H9 (cell line): ENCODE results near the gene CD9. TPM values are rescaled to one million over a fixed set of nuclear protein-coding genes. Genes with fewer than 3 reads are reported as not detected.

ENCODE experiments used
- DNase-seq: peaks from one replicate; pipeline ENCODE4 v3.0.0-alpha.2; 2017
- H2AFZ ChIP-seq: one replicate; pipeline ENCODE4 v1.6.1; 2013; ENCODE audit warnings: mild to moderate bottlenecking, low read length, control low read depth, moderate library complexity
- H2AK5ac ChIP-seq: 2 replicates; pipeline ENCODE4 v1.6.1; 2013; ENCODE audit warnings: low read length, control low read depth, mixed read lengths; ENCODE audit not compliant: insufficient read length
- H2BK120ac ChIP-seq: one replicate; pipeline ENCODE4 v1.6.1; 2013; ENCODE audit warnings: low read depth, mild to moderate bottlenecking, low read length, control low read depth, inconsistent platforms; ENCODE audit not compliant: poor library complexity, severe bottlenecking
- H2BK12ac ChIP-seq: 2 replicates; pipeline ENCODE4 v1.6.1; 2013; ENCODE audit warnings: low read length, control low read depth, mixed read lengths, low read depth; ENCODE audit not compliant: insufficient read length
- H2BK15ac ChIP-seq: 2 replicates; pipeline ENCODE4 v1.6.1; 2013; ENCODE audit warnings: low read depth, low read length, control low read depth
- H2BK20ac ChIP-seq: one replicate; pipeline ENCODE4 v1.6.1; 2013; ENCODE audit warnings: low read depth, mild to moderate bottlenecking, low read length, control low read depth, inconsistent platforms; ENCODE audit not compliant: poor library complexity, severe bottlenecking
- H2BK5ac ChIP-seq: 2 replicates; pipeline ENCODE4 v1.6.1; 2013; ENCODE audit warnings: low read length, control low read depth, mixed read lengths; ENCODE audit not compliant: insufficient read length
- H3K14ac ChIP-seq: 2 replicates; pipeline ENCODE4 v1.6.1; 2013; ENCODE audit warnings: low read length, control low read depth; ENCODE audit not compliant: insufficient read depth
- H3K18ac ChIP-seq: 2 replicates; pipeline ENCODE4 v1.6.1; 2013; ENCODE audit warnings: low read depth, mild to moderate bottlenecking, mixed read lengths, low read length, control low read depth; ENCODE audit not compliant: insufficient read length
- H3K23ac ChIP-seq: 2 replicates; pipeline ENCODE4 v1.6.1; 2013; ENCODE audit warnings: low read length, control low read depth, mixed read lengths, low read depth; ENCODE audit not compliant: insufficient read length
- H3K23me2 ChIP-seq: 2 replicates; pipeline ENCODE4 v1.6.1; 2013; ENCODE audit warnings: low read depth, mild to moderate bottlenecking, mixed read lengths, low read length, control low read depth; ENCODE audit not compliant: insufficient read length, poor library complexity, severe bottlenecking
- H3K27ac ChIP-seq: 2 replicates; pipeline ENCODE4 v1.5.1; 2013; ENCODE audit warnings: low read length, control low read depth, mixed read lengths, low read depth; ENCODE audit not compliant: insufficient read length
- H3K27me3 ChIP-seq: 2 replicates; pipeline ENCODE4 v1.6.1; 2013; ENCODE audit warnings: low read length, control low read depth, inconsistent platforms; ENCODE audit not compliant: insufficient read depth
- H3K4ac ChIP-seq: 2 replicates; pipeline ENCODE4 v1.6.1; 2013; ENCODE audit warnings: low read depth, mild to moderate bottlenecking, control low read depth, inconsistent platforms, low read length, moderate library complexity
- H3K4me1 ChIP-seq: 2 replicates; pipeline ENCODE4 v1.6.1; 2013; ENCODE audit warnings: low read length, control low read depth, inconsistent platforms; ENCODE audit not compliant: insufficient read depth
- H3K4me2 ChIP-seq: 2 replicates; pipeline ENCODE4 v1.6.1; 2013; ENCODE audit warnings: low read length, control low read depth, mixed read lengths; ENCODE audit not compliant: insufficient read length, insufficient read depth
- H3K56ac ChIP-seq: 2 replicates; pipeline ENCODE4 v1.6.1; 2013; ENCODE audit warnings: low read depth, mild to moderate bottlenecking, mixed read lengths, low read length, control low read depth; ENCODE audit not compliant: insufficient read length
- H3K79me1 ChIP-seq: 2 replicates; pipeline ENCODE4 v1.6.1; 2013; ENCODE audit warnings: low read depth, mild to moderate bottlenecking, moderate library complexity, low read length, control low read depth, inconsistent platforms; ENCODE audit not compliant: insufficient read depth, poor library complexity, severe bottlenecking
- H3K79me2 ChIP-seq: 2 replicates; pipeline ENCODE4 v1.6.1; 2013; ENCODE audit warnings: low read length, control low read depth, inconsistent platforms; ENCODE audit not compliant: insufficient read depth
- H3K9ac ChIP-seq: 2 replicates; pipeline ENCODE4 v1.6.1; 2013; ENCODE audit warnings: low read length, control low read depth, mixed read lengths; ENCODE audit not compliant: insufficient read length; ENCODE audit errors: extremely low read depth
- H3K9me3 ChIP-seq: one replicate; pipeline ENCODE4 v1.6.1; 2013; ENCODE audit warnings: low read depth, low read length, inconsistent platforms; ENCODE audit not compliant: control insufficient read depth
- H3T11ph ChIP-seq: one replicate; pipeline ENCODE4 v1.6.1; 2013; ENCODE audit warnings: mild to moderate bottlenecking, low read length, control low read depth, inconsistent platforms
- H4K20me1 ChIP-seq: one replicate; pipeline ENCODE4 v1.6.1; 2013; ENCODE audit not compliant: control insufficient read depth, insufficient read length, insufficient read depth
- H4K5ac ChIP-seq: 2 replicates; pipeline ENCODE4 v1.6.1; 2013; ENCODE audit warnings: low read depth, mild to moderate bottlenecking, mixed read lengths, low read length, control low read depth; ENCODE audit not compliant: insufficient read length
- H4K8ac ChIP-seq: replicated peaks from 2 replicates; pipeline ENCODE4 v1.6.1; 2013; ENCODE audit warnings: low read length, control low read depth, mixed read lengths, low read depth; ENCODE audit not compliant: insufficient read length
- H4K91ac ChIP-seq: 2 replicates; pipeline ENCODE4 v1.6.1; 2013; ENCODE audit warnings: low read depth, mild to moderate bottlenecking, moderate library complexity, mixed read lengths, low read length, control low read depth; ENCODE audit not compliant: insufficient read length
- H3K27ac Mint-ChIP-seq, 3 experiments: 2 replicates in 2 of 3; 3 replicates in 1 of 3; pipeline ENCODE4 v1.8.0; 2020 to 2021; ENCODE audit warnings: mixed read lengths in 3 of 3, mild to moderate bottlenecking in 1 of 3, moderate library complexity in 1 of 3
- H3K27me3 Mint-ChIP-seq: 2 replicates; pipeline ENCODE4 v1.8.0; 2021; ENCODE audit warnings: low read depth, mild to moderate bottlenecking, moderate library complexity, mixed read lengths
- H3K36me3 Mint-ChIP-seq, 3 experiments: 2 replicates in 2 of 3; 3 replicates in 1 of 3; pipeline ENCODE4 v1.8.0; 2020 to 2021; ENCODE audit warnings: low read depth in 3 of 3, mixed read lengths in 3 of 3; ENCODE audit not compliant: insufficient read depth in 1 of 3
- H3K4me1 Mint-ChIP-seq, 2 experiments: 2 replicates each; pipeline ENCODE4 v1.8.0; 2020; ENCODE audit warnings: mixed read lengths in 2 of 2
- H3K4me3 Mint-ChIP-seq, 2 experiments: 2 replicates in 1 of 2; 3 replicates in 1 of 2; pipeline ENCODE4 v1.8.0; 2020 to 2021; ENCODE audit warnings: mild to moderate bottlenecking in 2 of 2, mixed read lengths in 2 of 2, moderate library complexity in 1 of 2
- H3K9me3 Mint-ChIP-seq, 2 experiments: 2 replicates in 1 of 2; 3 replicates in 1 of 2; pipeline ENCODE4 v1.8.0; 2020; ENCODE audit warnings: mild to moderate bottlenecking in 2 of 2, mixed read lengths in 2 of 2, moderate library complexity in 1 of 2
- WGBS: extraction: QIAGEN DNeasy Blood & Tissue Kit; methylation state at CpG from one replicate; pipeline ENCODE4 v1.1.7; 2013; ENCODE audit warnings: missing lambda C conversion rate, low lambda C conversion rate, mixed read lengths; ENCODE audit not compliant: insufficient read length; ENCODE audit errors: extremely low coverage; 5-methylcytosine and 5-hydroxymethylcytosine counted together
- total RNA-seq: library from RNA; stranded (reverse); gene quantifications from 2 replicates; pipeline ENCODE4 v1.2.1, GENCODE V29; 2021
- TF ChIP-seq, protein P1 (sequence below): fragments of 200-600 bp; sonication (generic); conservative IDR thresholded peaks from 3 replicates; pipeline ENCODE4 v1.8.0; 2021; ENCODE audit warnings: antibody characterized with exemption, mild to moderate bottlenecking

Gene CD9
- total RNA-seq, 1 experiment from 2014 or later: 132 TPM

DNA sequence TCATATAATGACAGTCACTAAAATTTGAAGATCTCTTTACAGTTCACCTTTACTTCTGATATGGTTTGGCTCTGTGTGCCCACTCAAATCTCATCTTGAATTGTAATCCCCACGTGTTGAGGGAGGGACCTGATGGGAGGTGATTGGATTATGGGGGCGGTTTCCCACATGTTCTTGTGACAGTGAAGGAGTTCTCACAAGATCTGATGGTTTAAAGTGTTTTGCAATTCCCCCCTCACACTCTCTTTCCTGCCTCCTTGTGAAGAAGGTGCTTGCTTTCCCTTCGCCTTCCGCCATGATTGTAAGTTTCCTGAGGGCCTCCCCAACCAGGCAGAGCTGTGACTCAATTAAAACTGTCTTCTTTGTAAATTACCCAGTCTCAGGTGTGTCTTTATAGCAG lies 27.3 kb upstream of the CD9 start:
- Histone ChIP-seq H3K27me3 (no peaks in the 10 kb centered on the region), H3K18ac (no peak overlapping the region), H3K23ac (no peak overlapping the region), H2BK20ac (no peak overlapping the region), H3K23me2 (no peaks in the 10 kb centered on the region), H3K14ac (no peak overlapping the region), H3K4ac (no peak overlapping the region), H4K5ac (no peak overlapping the region), H2AK5ac (no peak overlapping the region), H4K91ac (no peak overlapping the region), H3K56ac (no peak overlapping the region), H3K79me1 (no peaks in the 10 kb centered on the region), H4K20me1 (peaks cover 4% of the 10 kb centered on the region), H2BK15ac (no peak overlapping the region), H3K9me3 (no peaks in the 10 kb centered on the region), H3K4me2 (no peak overlapping the region), H2BK5ac (no peak overlapping the region), H4K8ac (no peak overlapping the region), H3K79me2 (no peaks in the 10 kb centered on the region), H2BK12ac (no peak overlapping the region), H2AFZ (no peak overlapping the region), H2BK120ac (no peak overlapping the region), H3T11ph (no peak overlapping the region), H3K27ac (no peak overlapping the region), H3K9ac (no peak overlapping the region), H3K4me1 (no peaks in the 10 kb centered on the region)
- Mint-ChIP-seq H3K9me3 (no peaks in the 10 kb centered on the region), H3K36me3 (no peaks in the 10 kb centered on the region), H3K27ac (no peak overlapping the region), H3K4me3 (no peak overlapping the region), H3K27me3 (peaks cover 2% of the 10 kb centered on the region; the same call in 1 of the 2 replicates), H3K4me1 (no peaks in the 10 kb centered on the region; a peak in 1 of 4 replicates)
- DNase-seq: no peak
- no CpG with 5 or more reads among the region's 4 CpGs for WGBS
- TF ChIP-seq, protein P1, sequence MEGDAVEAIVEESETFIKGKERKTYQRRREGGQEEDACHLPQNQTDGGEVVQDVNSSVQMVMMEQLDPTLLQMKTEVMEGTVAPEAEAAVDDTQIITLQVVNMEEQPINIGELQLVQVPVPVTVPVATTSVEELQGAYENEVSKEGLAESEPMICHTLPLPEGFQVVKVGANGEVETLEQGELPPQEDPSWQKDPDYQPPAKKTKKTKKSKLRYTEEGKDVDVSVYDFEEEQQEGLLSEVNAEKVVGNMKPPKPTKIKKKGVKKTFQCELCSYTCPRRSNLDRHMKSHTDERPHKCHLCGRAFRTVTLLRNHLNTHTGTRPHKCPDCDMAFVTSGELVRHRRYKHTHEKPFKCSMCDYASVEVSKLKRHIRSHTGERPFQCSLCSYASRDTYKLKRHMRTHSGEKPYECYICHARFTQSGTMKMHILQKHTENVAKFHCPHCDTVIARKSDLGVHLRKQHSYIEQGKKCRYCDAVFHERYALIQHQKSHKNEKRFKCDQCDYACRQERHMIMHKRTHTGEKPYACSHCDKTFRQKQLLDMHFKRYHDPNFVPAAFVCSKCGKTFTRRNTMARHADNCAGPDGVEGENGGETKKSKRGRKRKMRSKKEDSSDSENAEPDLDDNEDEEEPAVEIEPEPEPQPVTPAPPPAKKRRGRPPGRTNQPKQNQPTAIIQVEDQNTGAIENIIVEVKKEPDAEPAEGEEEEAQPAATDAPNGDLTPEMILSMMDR: no peak
